ENCODE results near the gene ZNF212. TPM values are rescaled to one million over a fixed set of nuclear protein-coding genes. Genes with fewer than 3 reads are reported as not detected.
A peak's percentile ranks its signal among the peaks of the same experiment; 100 is the strongest.

The ZNF212 gene
- total RNA-seq, 1 experiment from 2014 or later = 9.7 TPM

- ChIA-PET CTCF (no interaction called here), POLR2A (ENCODE audit: unreplicated experiment) (no interaction called here)
- intact Hi-C loops (cut with micrococcal nuclease) = loop anchor here (10.0 kb wide), 1 partner anchor 208 kb away; the partner anchor contains the start of gene ZNF746
- Histone ChIP-seq H3K9me2 (replicated peaks; ENCODE audit: low read length) (no peaks in the 10 kb centered on the region), H3K36me3 (ENCODE audit: low read depth, low read length) (no peaks in the 10 kb centered on the region), H4K20me1 (ENCODE audit: low read length) (no peaks in the 10 kb centered on the region), H3K27ac (ENCODE audit: low read length) (peak overlapping the region; percentile 49), H3K9me3 (ENCODE audit: low read length) (no peaks in the 10 kb centered on the region), H3K27me3 (ENCODE audit: low read length) (no peaks in the 10 kb centered on the region), H3K4me2 (ENCODE audit: low read length) (peak overlapping the region; percentile 80), H3K4me1 (ENCODE audit: insufficient read depth, low read length) (peaks cover 34% of the 10 kb centered on the region), H3K4me3 (ENCODE audit: low read length) (peak overlapping the region; percentile 49), H3K79me2 (ENCODE audit: low read length) (no peaks in the 10 kb centered on the region), H3K9ac (ENCODE audit: low read length) (no peak overlapping the region), H3F3A (ENCODE audit: low read length, unreplicated experiment) (no peaks in the 10 kb centered on the region), H2AFZ (ENCODE audit: low read length) (peak overlapping the region; percentile 30; the same call in 1 of the 2 replicates)
- peak; percentile 64 for ATAC-seq
- TF ChIP-seq EZH2phosphoT487 (IDR thresholded peaks at IDR 0.05; ENCODE audit: borderline replicate concordance, low read length) = no peak
- no peak for TF ChIP-seq CTCF (conservative IDR thresholded peaks at IDR 0.05; ENCODE audit: low read depth, low read length)
- no peak for TF ChIP-seq EZH2 (IDR thresholded peaks at IDR 0.05; ENCODE audit: low read length, unreplicated experiment)
- peak; percentile 81 for DNase-seq
- BruUV-seq (replicated peaks) = no TSS peak
Measured at GRCh38 chr7:149286811-149287400, 47.5 kb downstream of the ZNF212 start.

GRCh38 chr7:149287622-149288021, 48.2 kb downstream of the ZNF212 start:
- Histone ChIP-seq H4K20me1 (ENCODE audit: low read length) (no peaks in the 10 kb centered on the region), H3K4me3 (ENCODE audit: low read length) (peak overlapping the region; percentile 49), H3K9me3 (ENCODE audit: low read length) (no peaks in the 10 kb centered on the region), H3K27me3 (ENCODE audit: low read length) (no peaks in the 10 kb centered on the region), H3K36me3 (ENCODE audit: low read depth, low read length) (no peaks in the 10 kb centered on the region), H3K79me2 (ENCODE audit: low read length) (no peaks in the 10 kb centered on the region), H3K4me1 (ENCODE audit: insufficient read depth, low read length) (peaks cover 34% of the 10 kb centered on the region), H2AFZ (ENCODE audit: low read length) (peak overlapping the region; percentile 30; the same call in 1 of the 2 replicates), H3K9ac (ENCODE audit: low read length) (no peak overlapping the region), H3K27ac (ENCODE audit: low read length) (peak overlapping the region; percentile 43), H3K4me2 (ENCODE audit: low read length) (peak overlapping the region; percentile 80), H3K9me2 (replicated peaks; ENCODE audit: low read length) (no peaks in the 10 kb centered on the region), H3F3A (ENCODE audit: low read length, unreplicated experiment) (no peaks in the 10 kb centered on the region)
- intact Hi-C loops (cut with micrococcal nuclease) = loop anchor here (10.0 kb wide), 1 partner anchor 207 kb away; the partner anchor contains the start of gene ZNF746
- ATAC-seq (no peak), DNase-seq (no peak)
- BruUV-seq (replicated peaks) = no TSS peak
- TF ChIP-seq CTCF (conservative IDR thresholded peaks at IDR 0.05; ENCODE audit: low read depth, low read length) (no peak), EZH2phosphoT487 (IDR thresholded peaks at IDR 0.05; ENCODE audit: borderline replicate concordance, low read length) (no peak), EZH2 (IDR thresholded peaks at IDR 0.05; ENCODE audit: low read length, unreplicated experiment) (no peak)
- ChIA-PET CTCF (no interaction called here), POLR2A (ENCODE audit: unreplicated experiment) (no interaction called here)

GRCh38 chr7:149289262-149289661, 49.8 kb downstream of the ZNF212 start:
- Histone ChIP-seq H3K9me2 (replicated peaks; ENCODE audit: low read length) (no peaks in the 10 kb centered on the region), H3K27ac (ENCODE audit: low read length) (no peak overlapping the region), H3K79me2 (ENCODE audit: low read length) (no peaks in the 10 kb centered on the region), H3K4me3 (ENCODE audit: low read length) (no peak overlapping the region), H3K4me1 (ENCODE audit: insufficient read depth, low read length) (peaks cover 34% of the 10 kb centered on the region), H3K4me2 (ENCODE audit: low read length) (no peak overlapping the region), H3K36me3 (ENCODE audit: low read depth, low read length) (no peaks in the 10 kb centered on the region), H3K9me3 (ENCODE audit: low read length) (no peaks in the 10 kb centered on the region), H4K20me1 (ENCODE audit: low read length) (no peaks in the 10 kb centered on the region), H2AFZ (ENCODE audit: low read length) (no peak overlapping the region), H3K27me3 (ENCODE audit: low read length) (no peaks in the 10 kb centered on the region), H3F3A (ENCODE audit: low read length, unreplicated experiment) (no peaks in the 10 kb centered on the region), H3K9ac (ENCODE audit: low read length) (no peak overlapping the region)
- no peak for TF ChIP-seq EZH2 (IDR thresholded peaks at IDR 0.05; ENCODE audit: low read length, unreplicated experiment)
- no peak for TF ChIP-seq EZH2phosphoT487 (IDR thresholded peaks at IDR 0.05; ENCODE audit: borderline replicate concordance, low read length)
- no peak for TF ChIP-seq CTCF (conservative IDR thresholded peaks at IDR 0.05; ENCODE audit: low read depth, low read length)
- ChIA-PET POLR2A (ENCODE audit: unreplicated experiment) (no interaction called here), CTCF (no interaction called here)
- DNase-seq = no peak
- intact Hi-C loops (cut with micrococcal nuclease) = loop anchor here (10.0 kb wide), 1 partner anchor 206 kb away; the partner anchor contains the start of gene ZNF746
- no peak for ATAC-seq
- no TSS peak for BruUV-seq (replicated peaks)

Measured in PC-3 (cell line).